GF-D8 (cell line): ENCODE results near the gene MPRIP.
A peak's percentile ranks its signal among the peaks of the same experiment; 100 is the strongest.
"Not testable (repeated sequence)": the region's sequence is repeated elsewhere in the genome, so short reads cannot be mapped to it uniquely, and the experiment has no call there.

ENCODE experiments used
- DNase-seq: peaks from one replicate; lab custom pipeline; 2025; lab: John Stamatoyannopoulos, UW

MPRIP gene

GRCh38 chr17:17184985-17185757, 142.9 kb downstream of the MPRIP start:
- DNase-seq, result not testable (repeated sequence)

GRCh38 chr17:17186051-17186450, 143.8 kb downstream of the MPRIP start:
- no peak for DNase-seq

- no peak for DNase-seq
Observed at GRCh38 chr17:17186551-17187505, 144.6 kb downstream of the MPRIP start.

GRCh38 chr17:17188586-17188985, 146.3 kb downstream of the MPRIP start:
- DNase-seq, result no peak

- no peak for DNase-seq
Observed at GRCh38 chr17:17189559-17189958, 147.3 kb downstream of the MPRIP start.

- DNase-seq, result no peak
Observed at GRCh38 chr17:17190188-17190587, 147.9 kb downstream of the MPRIP start.

- no peak for DNase-seq
Observed at GRCh38 chr17:17191346-17191792, 149.1 kb downstream of the MPRIP start.

GRCh38 chr17:17191961-17192381, 149.7 kb downstream of the MPRIP start:
- DNase-seq, result no peak

- not testable (repeated sequence) for DNase-seq
Observed at GRCh38 chr17:17195466-17195865, 153.2 kb downstream of the MPRIP start.

- no peak for DNase-seq
Observed at GRCh38 chr17:17196776-17197175, 154.5 kb downstream of the MPRIP start.

- no peak for DNase-seq
Observed at GRCh38 chr17:17198281-17198680, 156.0 kb downstream of the MPRIP start.

GRCh38 chr17:17200311-17200710, 158.1 kb downstream of the MPRIP start:
- no peak for DNase-seq

GRCh38 chr17:17200831-17201230, 158.6 kb downstream of the MPRIP start:
- no peak for DNase-seq

- no peak for DNase-seq
Observed at GRCh38 chr17:17201271-17201670, 159.0 kb downstream of the MPRIP start.

GRCh38 chr17:17201907-17202306, 159.7 kb downstream of the MPRIP start:
- DNase-seq, result no peak

GRCh38 chr17:17203173-17203730, 161.0 kb downstream of the MPRIP start:
- DNase-seq, result no peak

- DNase-seq, result no peak
Observed at GRCh38 chr17:17204041-17204591, 161.9 kb downstream of the MPRIP start.

GRCh38 chr17:17204635-17205231, 162.5 kb downstream of the MPRIP start:
- DNase-seq, result no peak

- no peak for DNase-seq
Observed at GRCh38 chr17:17205368-17206123, 163.3 kb downstream of the MPRIP start.

- DNase-seq, result peak; percentile 82
Observed at GRCh38 chr17:17206124-17206912, 164.1 kb downstream of the MPRIP start, which contains the start of gene PLD6. TSS of gene PLD6 (minus strand) at chr17:17206333. CDS start at chr17:17206286, 47 bp downstream.
